ACC112 (cell line): ENCODE measurements around the gene LAMA3.

Experiments
- H2AFZ ChIP-seq: fragments of 200-600 bp; sonication (generic); one replicate; pipeline ENCODE4 v1.6.0; 2017; ENCODE audit warnings: antibody characterized with exemption, low read length; ENCODE audit not compliant: unreplicated experiment
- H3K27ac ChIP-seq: fragments of 200-600 bp; sonication (generic); 2 replicates; pipeline ENCODE4 v1.5.1; 2014; ENCODE audit warnings: low read depth, mild to moderate bottlenecking, antibody characterized with exemption, low read length, moderate library complexity
- H3K27me3 ChIP-seq: fragments of 200-600 bp; sonication (generic); 2 replicates; pipeline ENCODE4 v1.6.1; 2014; ENCODE audit warnings: mild to moderate bottlenecking, antibody characterized with exemption, low read length, moderate library complexity, mixed read lengths; ENCODE audit not compliant: insufficient read depth
- H3K36me3 ChIP-seq: fragments of 200-600 bp; sonication (generic); 2 replicates; pipeline ENCODE4 v1.6.1; 2016; ENCODE audit warnings: mild to moderate bottlenecking, antibody characterized with exemption, low read length, moderate library complexity, mixed read lengths; ENCODE audit not compliant: insufficient read depth
- H3K4me1 ChIP-seq: fragments of 200-600 bp; sonication (generic); one replicate; pipeline ENCODE4 v1.6.1; 2016; ENCODE audit warnings: low read length, mixed read lengths; ENCODE audit not compliant: insufficient read depth, unreplicated experiment, control insufficient read depth
- H3K4me3 ChIP-seq: fragments of 200-600 bp; sonication (generic); 2 replicates; pipeline ENCODE4 v1.5.1; 2014; ENCODE audit warnings: mild to moderate bottlenecking, low read depth, low read length
- H3K79me2 ChIP-seq: fragments of 200-600 bp; sonication (generic); one replicate; pipeline ENCODE4 v1.6.0; 2016; ENCODE audit warnings: low read length; ENCODE audit not compliant: control insufficient read depth, unreplicated experiment, insufficient read depth

The LAMA3 gene

DNA sequence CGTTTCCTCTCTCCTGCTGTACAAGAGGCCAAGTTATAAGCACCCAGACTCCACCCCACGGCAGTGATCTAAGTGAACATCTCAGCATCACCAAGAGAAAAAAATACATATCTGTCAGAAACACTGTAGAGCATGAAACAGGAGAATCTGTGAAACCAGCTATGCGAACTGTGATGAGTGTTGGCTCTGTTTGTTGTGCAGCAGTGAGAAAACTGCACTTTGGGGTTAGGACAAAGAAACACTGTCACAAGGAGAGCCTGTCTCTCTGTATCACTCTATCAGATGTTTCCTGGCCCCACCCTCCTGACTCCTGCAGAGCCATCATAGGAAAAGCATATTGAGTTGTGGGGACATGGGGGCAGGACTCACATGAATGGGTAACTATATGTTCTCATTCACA lies 87.1 kb downstream of the LAMA3 start:
- Histone ChIP-seq H3K36me3 (no peaks in the 10 kb centered on the region), H2AFZ (no peak overlapping the region), H3K79me2 (no peaks in the 10 kb centered on the region), H3K27me3 (no peaks in the 10 kb centered on the region), H3K27ac (no peak overlapping the region), H3K4me3 (no peak overlapping the region), H3K4me1 (no peaks in the 10 kb centered on the region)

DNA sequence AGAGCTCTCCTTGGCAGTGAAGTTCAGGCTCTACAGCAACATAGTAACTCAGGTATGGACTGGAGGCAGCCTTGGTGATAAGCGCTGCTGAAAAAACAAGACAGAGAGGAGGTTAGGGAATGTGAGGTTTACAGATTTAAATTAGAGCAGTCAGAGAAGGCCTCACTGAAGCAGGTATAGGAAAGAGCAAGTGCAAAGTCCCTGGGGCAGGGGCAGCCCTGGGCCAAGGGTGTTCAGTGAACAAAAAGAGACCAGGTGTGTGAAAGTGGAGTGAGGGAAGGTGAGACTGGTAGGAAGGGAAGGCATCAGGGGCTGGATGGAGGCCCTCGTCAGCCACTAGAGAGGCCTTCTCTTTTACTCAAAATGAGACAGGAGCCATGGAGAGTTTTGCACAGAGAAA lies 89.6 kb downstream of the LAMA3 start:
- no peak overlapping the region for H2AFZ ChIP-seq
- no peaks in the 10 kb centered on the region for H3K36me3 ChIP-seq
- H3K79me2 ChIP-seq, result no peaks in the 10 kb centered on the region
- H3K4me3 ChIP-seq, result no peak overlapping the region
- no peak overlapping the region for H3K27ac ChIP-seq
- H3K27me3 ChIP-seq, result no peaks in the 10 kb centered on the region
- no peaks in the 10 kb centered on the region for H3K4me1 ChIP-seq

DNA sequence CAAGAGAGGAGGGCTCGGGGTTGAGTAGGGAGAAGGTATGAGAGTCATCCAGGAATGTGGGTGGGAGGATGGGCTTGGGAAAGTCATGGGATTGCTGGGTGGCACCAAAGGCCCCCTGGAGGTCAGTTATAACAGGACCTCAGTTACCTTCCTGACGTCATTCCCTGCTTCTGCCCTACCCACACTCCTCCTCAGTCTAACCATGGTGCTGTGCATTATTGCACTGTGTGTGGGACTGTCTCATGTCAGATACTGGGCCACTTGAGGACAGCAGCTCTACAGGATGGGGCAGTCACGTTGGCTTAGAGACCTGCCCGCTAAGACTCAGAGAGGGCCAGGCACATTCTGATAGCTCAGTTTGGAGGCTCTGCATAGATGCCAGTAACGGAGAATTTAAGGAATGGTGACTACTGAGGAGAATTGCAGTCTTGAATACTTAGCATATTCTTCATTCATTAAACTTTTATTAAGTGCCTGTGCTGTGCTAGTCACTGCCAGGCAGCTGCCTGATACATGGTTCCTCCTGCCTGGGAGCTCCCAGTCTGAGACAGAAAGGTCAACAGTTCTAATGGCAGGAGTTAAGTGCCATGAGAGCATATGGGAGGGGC lies 90.5 kb downstream of the LAMA3 start:
- peaks cover 3% of the 10 kb centered on the region for H3K4me1 ChIP-seq
- H3K36me3 ChIP-seq, result no peaks in the 10 kb centered on the region
- no peak overlapping the region for H2AFZ ChIP-seq
- H3K27me3 ChIP-seq, result no peaks in the 10 kb centered on the region
- H3K4me3 ChIP-seq, result no peak overlapping the region
- H3K27ac ChIP-seq, result no peak overlapping the region
- no peaks in the 10 kb centered on the region for H3K79me2 ChIP-seq

DNA sequence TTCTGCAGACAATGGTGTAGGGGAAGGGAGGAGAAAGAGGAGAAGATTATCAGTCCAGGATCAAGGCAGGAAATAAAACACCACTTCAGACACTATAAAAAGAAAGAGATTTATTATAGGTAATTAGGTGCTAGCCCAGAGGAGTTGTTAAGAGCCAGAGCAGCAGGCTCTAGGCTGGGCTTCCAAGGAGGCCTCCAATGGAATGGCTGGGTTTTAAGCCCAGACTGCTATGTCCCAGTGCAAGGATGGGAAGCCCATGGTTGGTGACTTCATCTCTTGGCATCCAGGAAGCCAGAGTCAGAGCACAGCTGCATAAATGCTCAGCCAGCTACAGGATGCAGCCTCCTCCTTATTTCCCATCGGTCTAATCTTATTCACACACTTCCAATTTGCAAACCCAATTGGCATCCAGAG lies 95.6 kb downstream of the LAMA3 start:
- no peak overlapping the region for H3K4me3 ChIP-seq
- H3K79me2 ChIP-seq, result no peaks in the 10 kb centered on the region
- no peak overlapping the region for H3K27ac ChIP-seq
- H3K4me1 ChIP-seq, result peaks cover 7% of the 10 kb centered on the region
- H3K27me3 ChIP-seq, result no peaks in the 10 kb centered on the region
- H3K36me3 ChIP-seq, result no peaks in the 10 kb centered on the region
- H2AFZ ChIP-seq, result peak overlapping the region; percentile 43

DNA sequence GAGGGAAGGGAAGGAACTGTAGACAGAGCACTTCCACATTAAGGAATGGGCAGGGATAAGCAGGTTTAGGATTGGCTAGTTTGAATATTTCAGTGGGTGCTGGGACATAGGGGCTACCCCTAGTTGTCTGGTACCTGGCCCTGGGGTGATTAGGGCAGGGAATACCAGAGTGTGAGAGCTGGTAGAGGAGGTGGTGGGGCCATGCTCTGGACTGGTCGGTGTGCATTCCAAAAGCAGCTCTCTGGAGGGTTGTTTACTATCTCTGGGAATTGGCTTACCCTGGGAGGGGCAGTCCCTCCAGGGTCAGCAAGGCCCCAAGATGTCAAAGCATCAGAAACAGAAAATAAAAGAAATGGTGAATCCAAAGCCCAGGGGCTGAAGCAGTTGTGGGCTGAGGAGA lies 103.8 kb downstream of the LAMA3 start:
- H3K27me3 ChIP-seq, result no peaks in the 10 kb centered on the region
- H2AFZ ChIP-seq, result no peak overlapping the region
- no peak overlapping the region for H3K4me3 ChIP-seq
- no peaks in the 10 kb centered on the region for H3K79me2 ChIP-seq
- H3K4me1 ChIP-seq, result no peaks in the 10 kb centered on the region
- no peak overlapping the region for H3K27ac ChIP-seq
- H3K36me3 ChIP-seq, result no peaks in the 10 kb centered on the region

DNA sequence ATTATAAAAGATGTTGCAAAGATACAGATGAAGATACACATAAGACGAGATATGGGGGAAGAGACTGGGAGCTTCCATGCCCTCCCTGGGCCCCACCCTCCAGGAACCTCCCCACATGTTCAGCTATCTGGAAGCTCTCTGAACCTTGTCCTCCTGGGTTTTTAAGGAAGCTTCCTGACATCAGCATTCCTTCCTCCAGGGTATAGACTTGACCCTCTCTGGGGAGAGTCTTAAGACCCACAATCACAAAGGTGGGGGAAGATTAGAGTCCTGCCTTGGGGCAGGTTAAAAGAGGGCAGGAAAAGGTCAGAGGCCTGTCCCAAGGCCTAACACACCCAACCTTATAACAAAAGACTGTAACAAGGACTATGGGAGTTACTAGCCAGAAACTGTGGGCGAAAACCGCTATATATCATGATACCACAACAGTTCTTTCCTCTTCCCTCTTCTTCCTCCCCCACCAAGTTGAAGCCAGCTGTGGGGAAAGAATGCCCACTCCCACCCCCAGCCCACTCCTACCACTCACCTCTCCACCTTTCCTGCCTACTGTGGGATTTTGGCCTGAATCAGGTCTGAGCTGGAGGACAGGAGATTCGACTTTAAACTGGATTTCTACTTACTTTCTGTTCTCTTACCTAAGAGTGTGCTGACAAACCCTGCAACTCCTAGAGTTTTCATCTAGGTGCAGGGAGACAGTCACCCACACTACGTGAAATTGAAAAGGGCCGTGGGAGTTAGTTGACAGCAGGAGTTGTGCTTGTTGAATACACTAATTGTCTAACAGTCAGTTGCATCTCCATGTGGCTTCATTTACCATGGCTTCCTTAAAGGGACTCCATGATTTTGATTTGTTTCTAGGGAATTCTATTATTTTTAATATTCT lies 105.0 kb downstream of the LAMA3 start:
- H3K4me3 ChIP-seq, result no peak overlapping the region
- H3K36me3 ChIP-seq, result no peaks in the 10 kb centered on the region
- H3K4me1 ChIP-seq, result no peaks in the 10 kb centered on the region
- H3K79me2 ChIP-seq, result no peaks in the 10 kb centered on the region
- no peak overlapping the region for H2AFZ ChIP-seq
- no peak overlapping the region for H3K27ac ChIP-seq
- H3K27me3 ChIP-seq, result no peaks in the 10 kb centered on the region

DNA sequence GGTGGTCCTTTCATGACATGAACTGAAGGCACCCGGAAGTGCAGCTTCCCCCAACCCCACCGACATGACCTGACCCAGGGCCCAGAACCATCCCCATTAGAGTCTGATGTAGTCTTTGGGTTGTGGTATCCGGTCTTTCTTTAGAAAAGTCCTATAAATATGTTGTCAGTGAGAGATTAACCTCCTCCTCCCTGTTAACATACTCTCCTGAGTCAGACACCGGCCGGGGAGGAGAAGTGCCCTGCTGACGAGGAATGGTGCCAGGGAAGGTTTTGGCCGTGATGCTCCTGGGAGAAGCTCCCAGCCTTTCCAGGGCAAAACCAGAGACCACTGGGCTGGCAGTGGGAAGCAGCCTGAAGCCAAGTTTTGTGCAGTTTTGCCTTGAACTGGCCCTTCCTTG lies 109.0 kb downstream of the LAMA3 start:
- Histone ChIP-seq H3K27me3 (no peaks in the 10 kb centered on the region), H3K27ac (no peak overlapping the region), H3K4me1 (no peaks in the 10 kb centered on the region), H2AFZ (no peak overlapping the region), H3K79me2 (no peaks in the 10 kb centered on the region), H3K4me3 (no peak overlapping the region), H3K36me3 (no peaks in the 10 kb centered on the region)

DNA sequence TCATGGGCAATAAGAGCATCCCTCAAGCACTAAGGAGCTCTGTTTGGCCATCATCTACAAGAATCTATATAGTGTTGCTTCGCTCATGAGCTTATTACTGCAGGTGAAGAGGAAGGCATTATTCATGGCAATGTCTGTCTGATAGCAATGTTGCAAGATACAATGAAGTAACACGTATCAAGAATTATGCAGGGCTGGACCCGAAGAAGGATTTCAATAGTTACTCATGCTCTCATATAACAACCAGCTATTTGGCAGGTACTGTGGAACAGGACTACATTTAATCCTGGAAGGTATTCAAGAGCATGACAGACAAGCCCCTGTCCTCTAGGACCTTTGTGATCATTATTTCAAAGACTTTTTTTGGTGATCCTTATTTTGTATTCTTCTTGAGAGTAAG lies 109.6 kb downstream of the LAMA3 start:
- Histone ChIP-seq H2AFZ (no peak overlapping the region), H3K27ac (no peak overlapping the region), H3K36me3 (no peaks in the 10 kb centered on the region), H3K79me2 (no peaks in the 10 kb centered on the region), H3K4me1 (no peaks in the 10 kb centered on the region), H3K4me3 (no peak overlapping the region), H3K27me3 (no peaks in the 10 kb centered on the region)

DNA sequence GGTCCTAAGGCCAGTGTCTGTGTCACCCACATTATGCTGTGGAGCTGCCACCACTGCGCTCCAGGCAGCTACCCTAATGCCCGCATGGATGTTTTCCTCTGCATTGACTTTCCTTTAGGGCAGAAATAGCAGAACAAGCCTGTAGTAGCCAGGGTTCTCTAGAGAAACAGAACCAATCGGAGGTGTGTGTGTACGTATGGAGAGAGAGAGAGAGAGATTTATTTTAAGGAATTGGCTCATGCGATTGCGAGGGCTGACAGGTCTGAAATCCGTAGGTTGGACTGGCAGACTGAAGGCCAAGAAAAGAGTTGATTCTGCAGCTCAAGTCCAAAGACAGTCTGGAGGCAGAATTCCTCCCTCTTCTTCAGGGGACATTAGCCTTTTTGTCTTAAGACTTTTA lies 110.3 kb downstream of the LAMA3 start:
- H3K4me1 ChIP-seq, result no peaks in the 10 kb centered on the region
- H2AFZ ChIP-seq, result no peak overlapping the region
- H3K4me3 ChIP-seq, result no peak overlapping the region
- no peaks in the 10 kb centered on the region for H3K79me2 ChIP-seq
- H3K27ac ChIP-seq, result no peak overlapping the region
- no peaks in the 10 kb centered on the region for H3K36me3 ChIP-seq
- H3K27me3 ChIP-seq, result no peaks in the 10 kb centered on the region

DNA sequence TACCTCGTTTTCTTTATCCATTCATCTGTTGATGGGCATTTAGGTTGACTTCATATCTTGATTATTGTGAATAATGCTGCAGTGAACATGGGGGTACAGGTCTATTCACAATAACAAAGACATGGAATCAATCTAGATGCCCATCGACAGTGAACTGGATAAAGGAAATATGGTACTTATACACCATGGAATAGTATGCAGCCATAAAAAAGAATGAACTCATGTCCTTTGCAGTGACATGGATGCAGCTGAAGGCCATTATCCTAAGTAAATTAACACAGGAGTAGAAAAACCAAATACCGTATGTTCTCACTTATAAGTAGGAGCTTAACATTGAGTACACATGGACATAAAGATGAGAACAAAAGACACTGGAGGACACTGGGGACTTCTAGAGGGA lies 111.6 kb downstream of the LAMA3 start:
- Histone ChIP-seq H2AFZ (no peak overlapping the region), H3K79me2 (no peaks in the 10 kb centered on the region), H3K27ac (no peak overlapping the region), H3K4me3 (no peak overlapping the region), H3K27me3 (no peaks in the 10 kb centered on the region), H3K36me3 (no peaks in the 10 kb centered on the region), H3K4me1 (peaks cover 1% of the 10 kb centered on the region)

DNA sequence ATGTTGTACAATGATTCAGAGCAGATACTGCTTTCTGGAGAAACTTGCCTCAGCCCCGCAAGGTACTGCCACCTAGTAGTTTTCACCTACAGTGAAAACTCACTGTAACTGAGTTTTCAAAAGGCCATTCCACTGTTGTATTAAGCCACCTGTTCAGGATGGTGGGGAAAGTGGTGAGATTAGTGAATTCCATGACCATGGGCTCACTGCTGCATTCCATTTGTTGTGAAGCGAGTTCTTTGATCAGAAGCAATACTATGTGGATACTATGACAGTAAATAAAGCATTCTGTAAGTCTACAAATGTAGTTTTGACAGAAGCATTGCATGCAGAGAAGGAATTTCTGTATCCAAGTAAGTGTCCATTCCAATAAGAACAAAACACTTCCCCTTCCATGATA lies 113.6 kb downstream of the LAMA3 start:
- H3K27me3 ChIP-seq, result no peaks in the 10 kb centered on the region
- no peak overlapping the region for H3K27ac ChIP-seq
- peaks cover 6% of the 10 kb centered on the region for H3K4me1 ChIP-seq
- no peak overlapping the region for H2AFZ ChIP-seq
- H3K79me2 ChIP-seq, result no peaks in the 10 kb centered on the region
- H3K4me3 ChIP-seq, result no peak overlapping the region
- no peaks in the 10 kb centered on the region for H3K36me3 ChIP-seq
